ENCODE data around the gene IMMP1L. TPM values are rescaled to one million over a fixed set of nuclear protein-coding genes. Genes with fewer than 3 reads are reported as not detected.

Gene IMMP1L
- total and polyA plus RNA-seq, 2 of the 8 experiments (the other 6 are each of a cell fraction or from before 2014, with no cell fraction given), result 27.4 to 47.7 TPM

DNA sequence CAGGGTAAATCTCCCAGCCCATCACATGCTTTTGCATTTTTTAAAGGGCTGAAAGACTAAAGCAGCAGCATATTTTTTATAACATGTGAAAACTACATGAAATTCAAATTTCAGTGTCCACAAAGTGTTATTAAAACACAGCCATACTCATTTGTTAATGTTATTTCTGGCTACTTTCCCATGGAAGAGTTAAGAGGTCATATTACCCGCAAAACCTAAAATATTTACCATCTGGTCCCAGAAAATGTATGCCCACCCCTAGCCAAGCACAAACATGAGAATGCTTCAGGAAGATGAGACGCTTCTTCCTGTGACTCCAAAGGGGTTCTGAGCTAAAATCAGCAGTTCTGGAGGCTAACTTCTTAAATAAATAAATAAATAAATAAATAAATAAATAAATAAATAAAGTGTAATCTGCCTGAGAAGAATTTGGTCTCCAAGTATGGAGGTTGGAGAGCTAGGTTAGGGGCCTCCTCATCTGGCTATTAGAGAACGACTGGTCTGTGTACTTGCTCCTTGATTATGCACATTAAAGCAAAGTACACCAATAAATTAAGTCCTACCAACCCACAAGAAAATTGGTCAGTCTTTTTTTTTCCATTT lies 9.7 kb downstream of the IMMP1L start:
- Histone ChIP-seq H3K9ac (replicated peaks in 1 of 4; ENCODE audit: extremely low read depth in 1 of 4, low read depth in 3 of 4, low read length in 3 of 4) (no peak overlapping the region), H3K9me3 (ENCODE audit: insufficient read depth in 2 of 2, low read depth in 1 of 2, low read length in 1 of 2) (no peaks in the 10 kb centered on the region), H3K4me3 (ENCODE audit: extremely low read depth in 1 of 4, insufficient read depth in 2 of 4, low read depth in 3 of 4, low read length in 4 of 4) (no peak overlapping the region), H2AK5ac (ENCODE audit: low read depth, low read length) (no peak overlapping the region), H2AFZ (ENCODE audit: low read length) (no peak overlapping the region), H3K56ac (replicated peaks; ENCODE audit: insufficient read length, low read depth, low read length) (no peak overlapping the region), H3K27me3 (replicated peaks in 1 of 4; ENCODE audit: control insufficient read depth in 3 of 4, extremely low read depth in 1 of 4, insufficient read depth in 3 of 4, low read length in 3 of 4) (peaks cover 0 to 1% (median 0%) of the 10 kb centered on the region in 4 experiments; a peak in 1 of 7 replicates), H3K23me2 (ENCODE audit: low read depth, low read length) (no peaks in the 10 kb centered on the region), H4K20me1 (replicated peaks in 1 of 2; ENCODE audit: control insufficient read depth in 1 of 2, insufficient read depth in 2 of 2, low read length in 2 of 2) (peaks cover 1 to 3% of the 10 kb centered on the region in 2 experiments), H4K91ac (replicated peaks; ENCODE audit: insufficient read length, low read length) (no peak overlapping the region), H3K36me3 (ENCODE audit: control insufficient read depth in 2 of 4, insufficient read depth in 4 of 4, low read length in 3 of 4) (peaks cover 0 to 6% (median 0%) of the 10 kb centered on the region in 4 experiments; a peak in 3 of 8 replicates), H2BK12ac (ENCODE audit: low read depth, low read length) (no peak overlapping the region), H2BK20ac (ENCODE audit: low read length) (no peak overlapping the region), H3K79me2 (ENCODE audit: control insufficient read depth in 1 of 2, insufficient read depth in 2 of 2, low read length in 2 of 2) (peaks cover 3 to 86% of the 10 kb centered on the region in 2 experiments; a peak in 3 of 4 replicates), H3K4me1 (replicated peaks in 1 of 4; ENCODE audit: control insufficient read depth in 3 of 4, insufficient read depth in 4 of 4, low read length in 3 of 4) (no peaks in the 10 kb centered on the region), H3K14ac (ENCODE audit: insufficient read length) (no peak overlapping the region), H3K18ac (ENCODE audit: extremely low read depth, low read length) (no peak overlapping the region), H3K23ac (ENCODE audit: insufficient read length) (no peak overlapping the region), H2BK15ac (ENCODE audit: low read length) (no peak overlapping the region), H4K8ac (ENCODE audit: extremely low read depth, insufficient read depth, low read length) (no peak overlapping the region), H3K79me1 (ENCODE audit: low read depth, low read length) (peaks cover 2% of the 10 kb centered on the region; the same call in 1 of the 2 replicates), H2BK120ac (replicated peaks; ENCODE audit: low read depth, low read length) (no peak overlapping the region), H3K4me2 (ENCODE audit: insufficient read depth in 1 of 2, low read depth in 2 of 2, low read length in 2 of 2) (no peak overlapping the region), H2BK5ac (ENCODE audit: low read depth, low read length) (no peak overlapping the region), H4K5ac (ENCODE audit: insufficient read length, low read depth, low read length) (no peak overlapping the region), H3K27ac (ENCODE audit: low read depth, low read length) (no peak overlapping the region), H3K4ac (replicated peaks; ENCODE audit: insufficient read length, low read depth, low read length) (no peak overlapping the region)
- ChIA-PET POLR2A (ENCODE audit: partially characterized antibody) (no interaction called here), CTCF (ENCODE audit: partially characterized antibody) (no interaction called here)
- no peak for FAIRE-seq
- no peak for DNase-seq (ENCODE audit: low read depth in 1 of 2, low spot score in 2 of 2)
- 87% methylated on average over 3 of the region's 3 CpGs; no CpG with 5 or more reads in 1 of the 2 experiments for WGBS, 2 experiments (ENCODE audit: extremely low coverage in 1 of 2, insufficient coverage in 1 of 2, insufficient read length in 1 of 2, insufficient replicate concordance in 2 of 2, low coverage in 1 of 2, low lambda C conversion rate in 2 of 2, missing lambda C conversion rate in 1 of 2)
- TF ChIP-seq GTF2F1 (IDR thresholded peaks at IDR 0.05; ENCODE audit: borderline replicate concordance, low read depth, low read length) (no peak), GABPA (IDR thresholded peaks at IDR 0.05; ENCODE audit: borderline replicate concordance, insufficient read depth, low read length) (no peak), POU5F1 (IDR thresholded peaks at IDR 0.05; ENCODE audit: low read depth, low read length) (no peak), KDM1A (IDR thresholded peaks at IDR 0.05; ENCODE audit: borderline replicate concordance, low read length) (no peak), BRCA1 (IDR thresholded peaks at IDR 0.05; ENCODE audit: low read depth, low read length) (no peak), CEBPB (IDR thresholded peaks at IDR 0.05; ENCODE audit: low read depth, low read length) (no peak), CBX5 (IDR thresholded peaks at IDR 0.05; ENCODE audit: low read depth, low read length) (no peak), BCL11A (IDR thresholded peaks at IDR 0.05; ENCODE audit: low read depth in 2 of 2, low read length in 2 of 2) (no peak), CREB1 (IDR thresholded peaks at IDR 0.05) (no peak), TAF1 (IDR thresholded peaks at IDR 0.05; ENCODE audit: low read depth, low read length) (no peak), TCF12 (IDR thresholded peaks at IDR 0.05; ENCODE audit: low read depth, low read length) (no peak), RXRA (IDR thresholded peaks at IDR 0.05; ENCODE audit: insufficient read depth, low read depth, low read length) (no peak)
- TF ChIP-seq, protein P1, sequence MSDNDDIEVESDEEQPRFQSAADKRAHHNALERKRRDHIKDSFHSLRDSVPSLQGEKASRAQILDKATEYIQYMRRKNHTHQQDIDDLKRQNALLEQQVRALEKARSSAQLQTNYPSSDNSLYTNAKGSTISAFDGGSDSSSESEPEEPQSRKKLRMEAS (IDR thresholded peaks at IDR 0.05), result no peak

All from H1 (cell line).